Measurements from ENCODE around the gene RNF135.
"Not testable (repeated sequence)": the region's sequence is repeated elsewhere in the genome, so short reads cannot be mapped to it uniquely, and the experiment has no call there.

RNF135 gene

DNA sequence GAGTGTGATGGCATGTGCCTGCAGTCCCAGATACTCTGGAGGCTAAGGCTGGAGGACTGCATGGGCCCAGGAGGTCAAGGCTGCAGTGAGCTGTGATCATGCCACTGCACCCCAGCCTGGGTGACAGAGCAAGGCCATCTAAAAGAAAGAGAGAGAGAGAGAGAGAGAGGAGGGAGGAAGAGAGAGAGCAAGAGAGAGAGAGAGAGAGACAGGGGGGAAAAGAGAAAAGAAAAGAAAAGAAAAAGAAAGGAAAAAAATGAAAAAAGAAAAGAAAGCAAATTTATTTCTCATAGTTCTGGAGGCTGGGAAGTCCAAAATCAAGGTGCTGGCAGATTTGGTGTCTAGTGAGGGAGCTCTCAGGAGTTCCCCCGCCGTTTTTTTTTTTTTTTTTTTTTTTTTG, 33.3 kb downstream of the RNF135 start:
- no peak for DNase-seq

GRCh38 chr17:31007695-31008373, 37.0 kb downstream of the RNF135 start:
- DNase-seq = no peak

DNA sequence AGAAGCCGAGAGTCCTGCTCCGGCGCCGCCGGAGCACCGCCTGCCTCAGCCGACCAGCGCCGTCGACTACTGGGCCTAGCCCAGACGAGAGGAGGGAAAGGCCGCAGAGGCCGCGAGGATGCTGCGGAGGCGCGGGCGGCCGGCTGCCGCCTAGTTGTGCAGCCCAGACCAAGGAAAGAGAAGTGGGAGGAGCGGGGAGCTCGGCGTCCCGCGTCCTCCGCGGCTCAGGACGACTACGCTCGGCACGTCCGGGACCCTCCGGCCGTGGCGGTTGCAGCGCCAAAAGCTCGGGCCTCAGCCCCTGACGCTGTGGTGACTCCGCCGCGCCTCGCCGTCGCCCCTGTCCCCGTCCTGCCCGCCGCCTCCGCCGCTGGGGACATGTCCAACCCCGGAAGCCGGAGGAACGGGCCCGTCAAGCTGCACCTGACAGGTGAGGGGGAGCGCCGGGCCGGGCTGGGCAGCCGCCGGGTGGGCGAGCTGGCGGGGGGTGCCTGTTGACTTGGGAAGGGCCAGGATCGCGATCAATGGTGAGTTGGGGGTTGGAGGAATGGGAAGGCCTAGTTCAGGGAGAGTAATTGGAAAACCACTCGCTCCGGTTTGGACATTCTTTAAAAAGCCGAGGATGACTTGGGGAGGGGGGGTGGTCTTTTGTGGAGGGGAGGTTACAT, 37.7 kb downstream of the RNF135 start:
- peak; percentile 45 to 58 for DNase-seq

GRCh38 chr17:31009042-31009702, 38.3 kb downstream of the RNF135 start:
- peak; percentile 1 to 15 for DNase-seq

DNA sequence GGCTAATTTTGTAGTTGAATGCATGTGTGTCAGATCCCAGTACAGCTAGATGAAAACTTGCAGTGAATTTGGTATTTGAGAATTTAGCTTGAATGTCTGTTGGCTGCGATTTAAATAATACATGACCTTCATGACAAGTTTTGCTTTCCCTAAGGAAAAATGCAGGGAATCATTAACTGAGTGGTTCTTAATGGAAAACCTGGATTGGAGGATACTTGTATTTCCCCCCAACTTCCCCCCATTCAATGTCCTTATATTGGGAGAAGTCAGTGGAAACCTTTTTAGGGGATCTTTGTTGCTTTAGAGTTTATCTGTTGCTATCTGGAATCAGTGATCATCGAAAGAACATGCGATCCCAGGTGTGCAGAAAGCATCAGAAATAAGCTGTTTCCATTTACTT, 39.2 kb downstream of the RNF135 start:
- not testable (repeated sequence) for DNase-seq

- DNase-seq = no peak
Measured at GRCh38 chr17:31013844-31014243, 43.0 kb downstream of the RNF135 start.

DNA sequence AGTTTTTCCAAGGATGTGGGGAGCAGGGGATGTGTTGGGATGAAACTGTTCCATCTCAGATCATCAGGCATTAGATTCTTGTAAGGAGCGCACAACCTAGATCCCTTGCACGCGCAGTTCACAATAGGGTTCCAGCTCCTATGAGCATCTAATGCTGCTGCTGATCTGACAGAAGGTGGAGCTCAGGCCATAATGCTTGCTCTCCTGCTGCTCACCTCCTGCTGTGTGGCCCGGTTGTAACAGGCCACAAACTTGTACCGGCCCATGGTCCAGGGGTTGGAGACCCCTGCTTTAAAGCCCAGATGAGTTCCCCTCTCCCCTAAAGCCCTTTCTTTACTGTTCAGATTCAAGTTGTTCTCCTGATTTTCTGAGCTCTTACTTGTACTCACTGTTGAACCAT, 44.8 kb downstream of the RNF135 start:
- no peak for DNase-seq

- no peak for DNase-seq
Measured at GRCh38 chr17:31019004-31019403, 48.2 kb downstream of the RNF135 start.

- DNase-seq = not testable (repeated sequence)
Measured at GRCh38 chr17:31023171-31023570, 52.3 kb downstream of the RNF135 start.

- no peak for DNase-seq
Measured at GRCh38 chr17:31031841-31032240, 61.0 kb downstream of the RNF135 start.

GRCh38 chr17:31035611-31036010, 64.8 kb downstream of the RNF135 start:
- DNase-seq = not testable (repeated sequence)

GRCh38 chr17:31040837-31041236, 70.0 kb downstream of the RNF135 start:
- DNase-seq = not testable (repeated sequence)

DNA sequence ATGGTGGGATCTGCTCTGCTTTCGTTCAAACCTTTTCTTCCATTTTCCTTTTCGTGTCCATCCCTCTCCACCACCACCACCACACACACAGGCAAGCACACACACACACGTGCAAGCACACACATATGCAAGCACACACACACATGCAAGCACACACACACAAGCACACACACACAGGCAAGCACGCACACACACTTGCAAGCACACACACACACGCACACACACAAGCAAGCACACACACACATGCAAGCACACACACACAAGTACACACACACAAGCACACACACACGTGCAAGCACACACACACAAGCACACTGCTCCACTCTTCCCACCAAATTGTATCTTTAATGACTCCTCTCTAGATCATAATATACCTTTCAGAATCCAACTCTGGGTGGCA, 71.5 kb downstream of the RNF135 start:
- not testable (repeated sequence) for DNase-seq

DNA sequence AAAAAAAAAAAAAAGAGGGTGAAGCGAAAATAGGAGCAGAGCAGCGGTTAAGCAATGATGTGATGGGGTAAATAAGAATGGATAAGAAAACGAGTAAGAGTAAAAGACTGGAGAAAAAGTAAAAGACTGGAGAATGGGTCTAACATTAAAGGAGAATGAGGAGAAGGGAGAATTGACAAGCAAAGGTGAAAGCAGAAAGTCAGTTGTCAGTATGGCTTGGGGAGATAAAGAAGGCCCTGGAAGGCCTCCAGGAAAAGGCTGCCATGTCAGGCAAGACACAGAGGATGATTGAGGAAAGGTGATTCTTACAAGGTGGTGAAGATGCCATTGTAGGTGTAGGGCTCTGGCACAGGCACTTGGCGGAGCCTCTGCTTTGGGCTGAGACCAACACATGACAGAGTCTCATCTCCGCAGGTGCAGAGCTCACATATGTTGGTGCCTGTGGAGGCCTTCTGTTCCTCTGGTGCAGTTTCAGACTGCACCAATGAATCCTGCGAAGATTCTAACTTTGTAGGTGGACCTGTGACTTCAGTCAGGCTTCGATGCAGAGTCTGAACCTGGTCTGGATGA, 76.1 kb downstream of the RNF135 start:
- DNase-seq = not testable (repeated sequence)

GRCh38 chr17:31048142-31048541, 77.3 kb downstream of the RNF135 start:
- DNase-seq = no peak

DNA sequence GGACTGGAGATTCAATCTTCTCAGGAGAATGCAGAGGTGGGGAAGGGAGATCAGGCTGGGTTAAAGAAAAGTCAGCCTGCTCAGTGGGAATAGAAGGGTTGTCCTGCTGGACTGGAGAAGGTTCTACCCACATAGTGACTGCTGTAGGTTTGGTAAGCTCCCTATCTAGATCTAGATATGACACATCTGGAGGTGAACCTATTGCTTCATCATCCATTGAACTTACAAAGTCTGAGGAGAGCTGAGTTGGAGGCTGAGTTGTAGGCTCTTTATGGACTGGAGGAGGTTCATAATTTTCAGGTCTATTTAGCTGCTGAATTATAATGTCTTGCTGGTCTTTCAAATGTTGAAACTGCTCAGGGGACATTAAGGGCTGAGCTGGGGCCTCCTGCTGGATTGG, 77.9 kb downstream of the RNF135 start:
- DNase-seq = no peak

All from CD4-positive, alpha-beta T cell treated with Interferon alpha-2 for 1 hour (primary cell).